ENCODE results near the gene CORO6. TPM values are rescaled to one million over a fixed set of nuclear protein-coding genes. Genes with fewer than 3 reads are reported as not detected.
A peak's percentile ranks its signal among the peaks of the same experiment; 100 is the strongest.

The CORO6 gene
- total and polyA plus RNA-seq, 7 donors = 182 to 710 (median 494) TPM

DNA sequence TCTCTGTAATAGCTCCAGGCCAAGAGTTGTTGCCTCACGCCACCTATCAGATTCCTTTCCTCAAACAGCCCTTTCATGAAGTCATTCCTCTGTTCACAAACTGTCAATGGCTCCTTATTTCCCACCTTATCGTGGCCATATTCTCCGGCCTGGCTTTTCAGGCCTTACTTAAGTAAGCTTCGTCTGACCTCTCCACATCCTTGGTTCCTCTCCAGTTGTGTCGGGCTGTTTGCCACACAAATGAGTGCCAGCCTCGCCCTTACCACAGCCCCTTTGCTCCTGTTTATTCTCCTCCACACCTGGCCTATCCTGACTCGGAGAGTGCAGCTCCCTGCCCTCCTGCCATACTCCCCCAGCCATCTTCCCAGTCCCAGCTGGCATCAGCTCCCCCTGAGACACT lies 52.2 kb downstream of the CORO6 start:
- ATAC-seq (no peak), DNase-seq (no peak)
- no peaks in the 10 kb centered on the region for H3K9me3 ChIP-seq
- peaks cover 19% of the 10 kb centered on the region for H3K4me1 ChIP-seq
- intact Hi-C loops (cut with DNase I) = no loop called here
- H3K27ac ChIP-seq = peak overlapping the region; percentile 3
- H3K27me3 ChIP-seq (ENCODE audit: insufficient read depth in 3 of 3, low read length in 2 of 3) = no peaks in the 10 kb centered on the region
- no peak overlapping the region for H3K4me3 ChIP-seq
- H3K36me3 ChIP-seq (ENCODE audit: insufficient read depth in 1 of 2, low read depth in 1 of 2) = peaks cover 0 to 23% of the 10 kb centered on the region in 2 donors
- 68 to 83% (median 68%) methylated on average over 7 of the region's 7 CpGs for WGBS, 3 donors
- TF ChIP-seq, protein P1, sequence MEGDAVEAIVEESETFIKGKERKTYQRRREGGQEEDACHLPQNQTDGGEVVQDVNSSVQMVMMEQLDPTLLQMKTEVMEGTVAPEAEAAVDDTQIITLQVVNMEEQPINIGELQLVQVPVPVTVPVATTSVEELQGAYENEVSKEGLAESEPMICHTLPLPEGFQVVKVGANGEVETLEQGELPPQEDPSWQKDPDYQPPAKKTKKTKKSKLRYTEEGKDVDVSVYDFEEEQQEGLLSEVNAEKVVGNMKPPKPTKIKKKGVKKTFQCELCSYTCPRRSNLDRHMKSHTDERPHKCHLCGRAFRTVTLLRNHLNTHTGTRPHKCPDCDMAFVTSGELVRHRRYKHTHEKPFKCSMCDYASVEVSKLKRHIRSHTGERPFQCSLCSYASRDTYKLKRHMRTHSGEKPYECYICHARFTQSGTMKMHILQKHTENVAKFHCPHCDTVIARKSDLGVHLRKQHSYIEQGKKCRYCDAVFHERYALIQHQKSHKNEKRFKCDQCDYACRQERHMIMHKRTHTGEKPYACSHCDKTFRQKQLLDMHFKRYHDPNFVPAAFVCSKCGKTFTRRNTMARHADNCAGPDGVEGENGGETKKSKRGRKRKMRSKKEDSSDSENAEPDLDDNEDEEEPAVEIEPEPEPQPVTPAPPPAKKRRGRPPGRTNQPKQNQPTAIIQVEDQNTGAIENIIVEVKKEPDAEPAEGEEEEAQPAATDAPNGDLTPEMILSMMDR (IDR thresholded peaks at IDR 0.05) = no peak

DNA sequence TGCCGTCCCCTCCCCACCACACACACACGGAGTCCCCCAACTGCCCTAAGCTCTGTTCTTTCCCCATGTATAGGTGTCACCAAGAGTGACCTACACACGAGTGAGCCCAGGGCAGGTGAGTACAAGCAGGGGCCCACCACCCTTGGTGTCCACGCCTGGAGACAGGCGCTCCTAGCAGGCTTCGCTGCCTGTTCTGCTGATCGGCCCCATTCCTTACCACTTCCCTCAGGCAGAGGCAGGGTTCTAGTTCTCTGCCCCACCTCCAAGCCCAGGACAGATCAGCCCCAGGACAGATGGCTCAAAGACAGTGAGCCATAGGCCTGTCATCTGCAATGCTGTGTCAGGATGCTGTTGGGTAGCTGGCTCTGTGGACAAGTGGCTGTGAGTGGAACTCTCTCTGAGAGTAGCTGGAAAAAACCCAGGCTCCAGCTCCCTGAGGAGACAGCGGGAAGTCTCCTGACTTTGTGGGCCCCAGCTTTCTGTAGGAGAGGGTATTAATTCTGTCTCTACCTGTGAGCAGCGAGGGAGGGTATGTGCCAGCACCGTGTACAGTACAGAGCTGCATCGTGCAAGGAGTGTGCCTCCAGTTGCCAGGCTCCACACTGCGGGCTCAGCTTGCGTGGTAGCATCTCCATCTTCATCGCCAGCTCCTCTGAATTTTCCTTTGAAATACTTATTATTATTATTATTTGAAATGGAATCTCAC lies 53.3 kb downstream of the CORO6 start:
- TF ChIP-seq, protein P1 (IDR thresholded peaks at IDR 0.05) = no peak
- WGBS, 3 donors = 63 to 69% (median 68%) methylated on average over 13 to 14 of the region's 14 CpGs
- DNase-seq = peak in 1 of 2 donors; percentile 51
- intact Hi-C loops (cut with DNase I) = no loop called here
- Histone ChIP-seq H3K4me1 (peaks cover 19% of the 10 kb centered on the region), H3K27ac (peak overlapping the region; percentile 84), H3K36me3 (ENCODE audit: insufficient read depth in 1 of 2, low read depth in 1 of 2) (peaks cover 0 to 12% of the 10 kb centered on the region in 2 donors), H3K27me3 (ENCODE audit: insufficient read depth in 3 of 3, low read length in 2 of 3) (no peaks in the 10 kb centered on the region), H3K4me3 (peak overlapping the region; percentile 81), H3K9me3 (no peaks in the 10 kb centered on the region)
- ATAC-seq = no peak

DNA sequence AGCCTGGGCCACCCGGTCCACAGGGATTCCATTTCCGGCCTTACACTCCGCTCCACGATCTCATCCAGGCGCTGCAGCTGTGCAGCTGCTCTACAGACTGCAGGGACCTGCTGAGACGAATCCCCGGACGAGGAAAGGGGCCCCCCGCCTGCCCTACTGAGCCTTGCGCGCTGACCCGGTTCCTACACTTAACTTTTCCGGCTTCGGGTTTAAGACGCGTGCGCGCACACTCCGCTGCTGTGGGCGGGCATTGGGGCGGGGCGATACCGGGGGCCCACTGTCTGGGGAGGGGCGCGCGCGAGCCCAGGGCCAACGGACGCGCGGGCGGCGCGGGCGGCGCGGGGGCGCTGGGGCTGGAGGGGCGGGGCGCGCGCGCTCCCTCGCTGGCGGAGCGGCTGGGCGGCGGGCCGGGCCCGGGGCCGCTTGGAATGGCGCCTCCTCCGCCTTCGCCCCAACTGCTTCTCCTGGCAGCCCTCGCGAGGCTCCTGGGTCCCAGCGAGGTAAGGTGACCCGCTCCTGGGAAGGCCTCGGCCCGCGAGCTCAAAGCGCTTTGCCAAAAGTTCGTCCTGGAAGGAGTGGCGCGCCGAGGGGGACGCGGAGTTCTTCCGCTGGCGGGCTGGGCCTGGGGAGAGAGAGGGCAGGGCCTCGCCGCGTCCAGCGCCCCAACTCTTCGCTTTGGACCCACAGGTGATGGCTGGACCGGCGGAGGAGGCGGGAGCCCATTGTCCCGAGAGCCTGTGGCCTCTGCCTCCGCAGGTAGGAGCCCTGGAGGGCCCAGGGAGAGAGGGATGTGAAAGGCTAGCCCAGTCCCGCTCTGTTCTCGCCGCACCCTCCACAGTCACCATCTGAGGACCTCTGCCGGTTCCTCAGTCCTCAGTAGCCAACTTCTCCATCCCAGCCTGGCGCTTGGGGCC lies 54.1 kb downstream of the CORO6 start, which contains the start of gene TP53I13:
TSS of gene TP53I13 (plus strand) at position 371 of the 914 bp plus-strand sequence. CDS start at position 429, 58 bp downstream.
- Histone ChIP-seq H3K9me3 (no peaks in the 10 kb centered on the region), H3K4me1 (peaks cover 19% of the 10 kb centered on the region), H3K27ac (peak within 1 kb of the TSS; percentile 84), H3K4me3 (peak within 1 kb of the TSS; percentile 81), H3K36me3 (ENCODE audit: insufficient read depth in 1 of 2, low read depth in 1 of 2) (peaks cover 0 to 4% of the 10 kb centered on the region in 2 donors), H3K27me3 (ENCODE audit: insufficient read depth in 3 of 3, low read length in 2 of 3) (no peaks in the 10 kb centered on the region)
- ATAC-seq (peak; percentile 68 to 77 (median 70)), DNase-seq (peak; percentile 91)
- TF ChIP-seq, protein P1 (IDR thresholded peaks at IDR 0.05) = no peak
- 1 to 2% (median 2%) methylated on average over 55 to 85 of the region's 85 CpGs for WGBS, 3 donors
- intact Hi-C loops (cut with DNase I) = no loop called here

DNA sequence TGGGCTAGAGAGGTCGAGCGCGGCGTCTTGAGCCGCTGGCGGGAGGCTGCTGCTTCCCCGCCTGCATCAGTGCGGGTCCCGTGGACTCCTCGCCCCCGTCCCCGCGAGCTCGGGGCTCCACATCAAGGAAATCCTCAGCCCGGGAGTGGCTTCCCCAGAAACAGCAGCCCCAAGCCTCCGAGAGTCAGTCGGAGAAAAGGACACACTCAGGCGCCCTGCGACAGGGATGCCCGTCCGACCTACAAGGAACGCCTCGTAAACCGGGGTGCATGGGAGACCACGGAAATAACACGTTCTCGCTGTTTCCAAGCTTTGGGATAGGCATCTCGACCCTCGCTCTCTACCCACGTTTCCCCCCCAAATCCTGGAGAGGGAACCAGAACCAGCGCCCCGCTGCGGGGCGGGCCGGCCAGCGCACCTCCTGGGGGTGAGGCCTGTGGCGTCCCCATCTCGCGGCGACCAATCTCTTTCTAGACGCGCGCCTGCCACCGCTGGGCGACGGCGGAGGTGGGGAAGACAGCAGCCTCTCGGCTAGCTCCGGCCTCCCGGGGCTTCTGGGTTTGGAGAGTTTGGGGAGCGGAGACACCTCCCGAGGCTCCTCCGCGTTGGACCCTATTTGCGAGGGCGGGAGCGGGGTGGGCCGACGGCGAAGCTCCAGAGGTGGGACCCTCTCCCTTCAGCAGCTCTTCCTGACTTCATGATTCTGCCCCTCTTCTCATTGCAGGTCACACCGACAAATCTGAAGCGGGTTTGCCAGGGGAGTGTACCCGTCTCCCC lies 55.0 kb downstream of the CORO6 start:
- ATAC-seq (peak; percentile 49 to 78 (median 62)), DNase-seq (peak; percentile 66 to 87)
- Histone ChIP-seq H3K27me3 (ENCODE audit: insufficient read depth in 3 of 3, low read length in 2 of 3) (no peaks in the 10 kb centered on the region), H3K36me3 (ENCODE audit: insufficient read depth in 1 of 2, low read depth in 1 of 2) (no peaks in the 10 kb centered on the region), H3K4me1 (peaks cover 14% of the 10 kb centered on the region), H3K9me3 (no peaks in the 10 kb centered on the region), H3K27ac (peak overlapping the region; percentile 84), H3K4me3 (peak overlapping the region; percentile 81)
- TF ChIP-seq, protein P1 (IDR thresholded peaks at IDR 0.05) = peak; percentile 20
- intact Hi-C loops (cut with DNase I) = no loop called here
- WGBS, 3 donors = 0 to 1% (median 0%) methylated on average over 43 to 63 of the region's 63 CpGs
